Measurements from ENCODE around the gene MSL1.

GRCh38 chr17:40134184-40134583 is 12.4 kb downstream of the MSL1 start:
- TF ChIP-seq CTCF (IDR thresholded peaks at IDR 0.05) (no peak), EP300 (IDR thresholded peaks at IDR 0.05) (no peak)

Data from sigmoid colon (tissue), 4 donors.